MCF 10A (cell line): ENCODE results near the gene ZHX3. TPM values are rescaled to one million over a fixed set of nuclear protein-coding genes. Genes with fewer than 3 reads are reported as not detected.

ENCODE experiments used
- BruUV-seq: library from RNA; stranded (reverse); fragments of 400-500 nt; replicated peaks from 2 replicates; lab custom pipeline; 2021; lab: Mats Ljungman, UMichigan
- CTCF ChIA-PET: fragments of 300-600 bp; sonication (Branson Sonifier 250); formaldehyde crosslinking; extraction: SDS; loops from one replicate; lab custom pipeline; 2021; ENCODE audit warnings: antibody characterized with exemption, inconsistent platforms; lab: Yijun Ruan, JAX
- POLR2A ChIA-PET: fragments of 300-600, 350-650 bp; sonication (Branson Sonifier 250); formaldehyde crosslinking; extraction: SDS; loops from one replicate; lab custom pipeline; 2020; ENCODE audit warnings: antibody characterized with exemption, inconsistent platforms; lab: Yijun Ruan, JAX
- DNase-seq: peaks from one replicate; pipeline ENCODE4 v3.0.0-alpha.2; 2018; ENCODE audit not compliant: unreplicated experiment
- H3K27ac Mint-ChIP-seq: one replicate; pipeline ENCODE4 v1.8.0; 2022; ENCODE audit warnings: mild to moderate bottlenecking, low read depth, mixed read lengths; ENCODE audit not compliant: unreplicated experiment
- H3K27me3 Mint-ChIP-seq: one replicate; pipeline ENCODE4 v1.8.0; 2022; ENCODE audit warnings: mixed read lengths; ENCODE audit not compliant: insufficient read depth, unreplicated experiment
- H3K36me3 Mint-ChIP-seq: one replicate; pipeline ENCODE4 v1.8.0; 2022; ENCODE audit warnings: mild to moderate bottlenecking, moderate library complexity, mixed read lengths; ENCODE audit not compliant: insufficient read depth, unreplicated experiment
- H3K4me1 Mint-ChIP-seq: one replicate; pipeline ENCODE4 v1.8.0; 2022; ENCODE audit warnings: mixed read lengths; ENCODE audit not compliant: insufficient read depth, unreplicated experiment
- H3K4me3 Mint-ChIP-seq: one replicate; pipeline ENCODE4 v1.8.0; 2022; ENCODE audit warnings: mild to moderate bottlenecking, moderate library complexity, mixed read lengths; ENCODE audit not compliant: unreplicated experiment
- H3K9me3 Mint-ChIP-seq: one replicate; pipeline ENCODE4 v1.8.0; 2022; ENCODE audit warnings: mixed read lengths; ENCODE audit not compliant: unreplicated experiment
- CTCF ChIP-seq: fragments of 200-600 bp; IDR thresholded peaks from one replicate; pipeline ENCODE4 v1.8.0; 2022; ENCODE audit warnings: antibody characterized with exemption, mild to moderate bottlenecking; ENCODE audit not compliant: unreplicated experiment
- intact Hi-C: fragments of 100-400 bp; cut with micrococcal nuclease; formaldehyde crosslinking; loops from 2 replicates; pipeline ENCODE4 v1.14.1; 2022
- total RNA-seq: library from RNA; stranded (reverse); gene quantifications from 2 replicates; pipeline ENCODE4 v1.2.3, GENCODE V29; 2022

Gene ZHX3
- total RNA-seq, 1 experiment from 2014 or later, result 34.1 TPM

GRCh38 chr20:41320976-41321375, 3.4 kb upstream of the ZHX3 start:
- Mint-ChIP-seq H3K4me1 (peaks cover 15% of the 10 kb centered on the region), H3K4me3 (no peak overlapping the region), H3K27ac (no peak overlapping the region), H3K9me3 (no peaks in the 10 kb centered on the region), H3K27me3 (no peaks in the 10 kb centered on the region), H3K36me3 (no peaks in the 10 kb centered on the region)
- TF ChIP-seq CTCF, result no peak
- intact Hi-C loops, result loop anchor here (1.0 to 10.0 kb wide), 2 partner anchors 8 to 316 kb away; no protein-coding TSS in a partner anchor
- BruUV-seq, result no TSS peak
- POLR2A ChIA-PET, result interaction anchor here (0.7 to 3.0 kb wide), 16 partner anchors 9 to 185 kb away, joined by 3 to 16 read pairs (median 4); partner anchors contain the start of gene LPIN3
- no peak for DNase-seq
- CTCF ChIA-PET, result interaction anchor here (1.0 to 5.7 kb wide), 5 partner anchors 9 to 148 kb away, joined by 3 to 59 read pairs (median 6); partner anchors contain the start of gene LPIN3

- ChIA-PET CTCF (interaction anchor here (1.5 to 5.7 kb wide), 3 partner anchors 9 to 146 kb away, joined by 4 to 59 read pairs (median 6); partner anchors contain the start of gene LPIN3), POLR2A (interaction anchor here (0.9 to 3.0 kb wide), 8 partner anchors 9 to 184 kb away, joined by 3 to 16 read pairs (median 6); partner anchors contain the start of gene LPIN3)
- H3K27ac Mint-ChIP-seq, result no peak overlapping the region
- DNase-seq, result no peak
- no peak overlapping the region for H3K4me3 Mint-ChIP-seq
- no peaks in the 10 kb centered on the region for H3K36me3 Mint-ChIP-seq
- intact Hi-C loops, result loop anchor here (10.0 kb wide), 1 partner anchor 316 kb away; no protein-coding TSS in a partner anchor
- peaks cover 20% of the 10 kb centered on the region for H3K4me1 Mint-ChIP-seq
- H3K27me3 Mint-ChIP-seq, result no peaks in the 10 kb centered on the region
- BruUV-seq, result no TSS peak
- no peaks in the 10 kb centered on the region for H3K9me3 Mint-ChIP-seq
- TF ChIP-seq CTCF, result no peak
Observed at GRCh38 chr20:41320441-41320840, 2.9 kb upstream of the ZHX3 start.

- Mint-ChIP-seq H3K36me3 (no peaks in the 10 kb centered on the region), H3K4me3 (peak overlapping the region; percentile 99), H3K27me3 (no peaks in the 10 kb centered on the region), H3K9me3 (no peaks in the 10 kb centered on the region), H3K4me1 (peaks cover 29% of the 10 kb centered on the region), H3K27ac (no peak overlapping the region)
- intact Hi-C loops, result loop anchor here (5.0 to 10.0 kb wide), 2 partner anchors 71 to 183 kb away; partner anchors contain the start of gene PLCG1
- ChIA-PET CTCF (interaction anchor here (0.6 to 1.6 kb wide), 6 partner anchors 20 to 183 kb away, joined by 3 to 6 read pairs (median 3); no protein-coding TSS in a partner anchor), POLR2A (interaction anchor here (2.4 to 3.1 kb wide), 2 partner anchors 11 to 22 kb away, joined by 18 read pairs; partner anchors contain the start of gene LPIN3)
- TF ChIP-seq CTCF, result no peak
- DNase-seq, result no peak
- TSS peak; percentile 84 for BruUV-seq
Observed at GRCh38 chr20:41318271-41318649, 729 bp upstream of the ZHX3 start.
